GM12801 (cell line): ENCODE results near the gene IFIT3.

Source experiments
- CTCF ChIP-seq: IDR thresholded peaks from one replicate; pipeline ENCODE4 v1.5.1; 2011; ENCODE audit warnings: control low read depth; ENCODE audit not compliant: insufficient read length; ENCODE audit errors: extremely low read depth

Gene IFIT3

GRCh38 chr10:89373916-89374711, 46.3 kb downstream of the IFIT3 start:
- TF ChIP-seq CTCF = no peak

GRCh38 chr10:89374713-89375141, 46.9 kb downstream of the IFIT3 start:
- TF ChIP-seq CTCF = no peak

GRCh38 chr10:89377705-89378637, 50.2 kb downstream of the IFIT3 start, which contains the start of gene IFIT1B:
IFIT1B (plus strand) TSS chr10:89378056; CDS start chr10:89378136, 80 bp downstream.
- no peak for TF ChIP-seq CTCF

- no peak for TF ChIP-seq CTCF
Observed at GRCh38 chr10:89379103-89379502, 51.3 kb downstream of the IFIT3 start.

- no peak for TF ChIP-seq CTCF
Observed at GRCh38 chr10:89382757-89383156, 55.0 kb downstream of the IFIT3 start.

- no peak for TF ChIP-seq CTCF
Observed at GRCh38 chr10:89384474-89385340, 56.9 kb downstream of the IFIT3 start.
